ENCODE data around the gene SCGB1D4. TPM values are rescaled to one million over a fixed set of nuclear protein-coding genes. Genes with fewer than 3 reads are reported as not detected.
"Not testable (repeated sequence)": the region's sequence is repeated elsewhere in the genome, so short reads cannot be mapped to it uniquely, and the experiment has no call there.

SCGB1D4 gene, protein sequence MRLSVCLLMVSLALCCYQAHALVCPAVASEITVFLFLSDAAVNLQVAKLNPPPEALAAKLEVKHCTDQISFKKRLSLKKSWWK
- not detected for total RNA-seq
- not detected for polyA plus RNA-seq (2013, experiment 1 of 2)
- polyA plus RNA-seq (2013, experiment 2 of 2) = not detected
- long read RNA-seq, experiment 1 = 0 reads
- long read RNA-seq, experiment 2 = 0 reads
- long read RNA-seq, experiment 3 = 0 reads
- long read RNA-seq, experiment 4 = 0 reads

DNA sequence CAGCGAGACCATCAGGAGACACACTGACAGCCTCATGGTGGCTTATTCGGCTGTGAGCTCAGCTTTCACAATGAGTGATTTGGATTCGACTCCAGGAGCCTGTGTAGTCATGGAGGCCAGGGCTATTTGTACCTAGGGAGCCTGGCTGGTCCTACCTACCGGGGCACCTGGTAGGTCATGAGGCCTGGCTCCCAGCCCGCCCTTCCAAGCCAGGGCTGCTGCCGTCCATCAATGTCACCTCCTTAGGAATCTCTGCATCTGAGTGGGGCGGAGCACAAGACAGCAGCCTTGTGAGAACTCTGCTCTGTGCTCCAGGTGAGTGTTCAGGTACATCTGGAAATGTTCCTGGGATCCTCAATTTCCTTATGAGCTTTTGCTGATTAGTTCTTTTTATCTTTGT, at the start of gene SCGB1D4:
SCGB1D4 (minus strand) TSS at position 101 of the 400 bp plus-strand sequence; CDS start at position 36, 65 bp downstream.
- Histone ChIP-seq H3K9ac (ENCODE audit: extremely low read depth, low read length, poor library complexity, severe bottlenecking) (no peak within 1 kb of the TSS), H3K27me3 (ENCODE audit: control insufficient read depth, insufficient read depth, low read length, poor library complexity, severe bottlenecking) (no peaks in the 10 kb centered on the region), H3K4me1 (ENCODE audit: control insufficient read depth, insufficient read depth, low read length) (no peaks in the 10 kb centered on the region), H3K36me3 (ENCODE audit: control insufficient read depth, insufficient read depth, low read length) (no peaks in the 10 kb centered on the region), H3K27ac (ENCODE audit: low read depth, low read length) (no peak within 1 kb of the TSS), H3K9me3 (ENCODE audit: control insufficient read depth, low read length) (no peaks in the 10 kb centered on the region), H3K4me3 (ENCODE audit: low read length) (no peak within 1 kb of the TSS)
- WGBS, 2 experiments (ENCODE audit: insufficient coverage in 1 of 2, insufficient read length in 1 of 2) = 73 to 81% methylated on average over 7 of the region's 7 CpGs
- Mint-ChIP-seq H3K27ac (no peak within 1 kb of the TSS), H3K4me3 (no peak within 1 kb of the TSS), H3K9me3 (no peaks in the 10 kb centered on the region), H3K27me3 (ENCODE audit: insufficient read depth) (peaks cover 10% of the 10 kb centered on the region), H3K4me1 (no peaks in the 10 kb centered on the region), H3K36me3 (ENCODE audit: low read depth) (no peaks in the 10 kb centered on the region)
- TF ChIP-seq, protein P1, sequence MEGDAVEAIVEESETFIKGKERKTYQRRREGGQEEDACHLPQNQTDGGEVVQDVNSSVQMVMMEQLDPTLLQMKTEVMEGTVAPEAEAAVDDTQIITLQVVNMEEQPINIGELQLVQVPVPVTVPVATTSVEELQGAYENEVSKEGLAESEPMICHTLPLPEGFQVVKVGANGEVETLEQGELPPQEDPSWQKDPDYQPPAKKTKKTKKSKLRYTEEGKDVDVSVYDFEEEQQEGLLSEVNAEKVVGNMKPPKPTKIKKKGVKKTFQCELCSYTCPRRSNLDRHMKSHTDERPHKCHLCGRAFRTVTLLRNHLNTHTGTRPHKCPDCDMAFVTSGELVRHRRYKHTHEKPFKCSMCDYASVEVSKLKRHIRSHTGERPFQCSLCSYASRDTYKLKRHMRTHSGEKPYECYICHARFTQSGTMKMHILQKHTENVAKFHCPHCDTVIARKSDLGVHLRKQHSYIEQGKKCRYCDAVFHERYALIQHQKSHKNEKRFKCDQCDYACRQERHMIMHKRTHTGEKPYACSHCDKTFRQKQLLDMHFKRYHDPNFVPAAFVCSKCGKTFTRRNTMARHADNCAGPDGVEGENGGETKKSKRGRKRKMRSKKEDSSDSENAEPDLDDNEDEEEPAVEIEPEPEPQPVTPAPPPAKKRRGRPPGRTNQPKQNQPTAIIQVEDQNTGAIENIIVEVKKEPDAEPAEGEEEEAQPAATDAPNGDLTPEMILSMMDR (conservative IDR thresholded peaks at IDR 0.05) = no peak
- no peak for DNase-seq

DNA sequence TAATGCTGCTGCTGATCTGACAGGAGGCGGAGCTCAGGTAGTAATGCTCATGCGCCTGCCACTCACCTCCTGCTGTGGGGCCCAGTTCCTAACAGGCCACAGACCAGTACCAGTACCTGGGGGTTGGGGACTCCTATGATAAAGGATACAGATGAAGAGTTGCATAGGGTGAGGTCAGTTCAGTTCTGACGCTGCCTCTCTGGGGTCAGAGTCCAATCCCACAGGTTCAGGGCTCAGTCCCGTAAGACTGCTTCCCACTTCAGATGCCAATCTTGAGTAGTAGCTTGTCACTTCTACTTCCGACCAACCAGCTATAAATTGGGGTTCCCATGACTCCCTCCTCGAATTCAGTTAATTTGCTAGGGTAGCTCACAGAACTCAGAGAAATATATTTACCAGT, 47.0 kb upstream of the SCGB1D4 start:
- no peak overlapping the region for H3K4me3 Mint-ChIP-seq
- TF ChIP-seq, protein P1 (conservative IDR thresholded peaks at IDR 0.05) = no peak
- no peaks in the 10 kb centered on the region for H3K9me3 Mint-ChIP-seq

DNA sequence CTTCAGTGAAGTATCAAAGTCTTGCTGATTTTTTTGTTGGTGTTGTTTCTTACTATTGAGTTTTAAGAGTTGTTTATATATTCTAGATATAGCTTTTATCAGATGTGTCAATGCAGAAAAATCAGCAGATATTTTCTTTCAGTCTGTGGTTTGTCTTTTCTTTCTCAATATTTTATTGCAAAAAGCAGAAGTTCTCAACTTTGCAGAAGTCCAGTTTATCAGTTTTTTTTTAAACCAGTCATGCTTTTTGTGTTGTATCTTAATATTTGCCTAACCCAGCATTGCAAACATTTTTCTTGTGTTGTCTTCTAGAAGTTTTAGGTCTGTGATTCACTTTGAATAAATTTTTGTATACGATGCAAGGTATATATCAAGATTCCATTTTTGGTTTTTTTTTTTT, 45.3 kb upstream of the SCGB1D4 start:
- Mint-ChIP-seq H3K4me1 (peaks cover 10% of the 10 kb centered on the region), H3K36me3 (ENCODE audit: low read depth) (peaks cover 21% of the 10 kb centered on the region), H3K27ac (no peak overlapping the region), H3K27me3 (ENCODE audit: insufficient read depth) (no peaks in the 10 kb centered on the region), H3K9me3 (no peaks in the 10 kb centered on the region), H3K4me3 (no peak overlapping the region)
- TF ChIP-seq, protein P1 (conservative IDR thresholded peaks at IDR 0.05) = no peak
- WGBS, 2 experiments (ENCODE audit: insufficient coverage in 1 of 2, insufficient read length in 1 of 2) = 88 to 100% methylated on average over 1 of the region's 1 CpG
- H3K27me3 ChIP-seq (ENCODE audit: control insufficient read depth, insufficient read depth, low read length, poor library complexity, severe bottlenecking) = no peaks in the 10 kb centered on the region
- peaks cover 42% of the 10 kb centered on the region for H3K36me3 ChIP-seq (ENCODE audit: control insufficient read depth, insufficient read depth, low read length)
- H3K9ac ChIP-seq (ENCODE audit: extremely low read depth, low read length, poor library complexity, severe bottlenecking) = no peak overlapping the region
- no peak overlapping the region for H3K4me3 ChIP-seq (ENCODE audit: low read length)
- H3K9me3 ChIP-seq (ENCODE audit: control insufficient read depth, low read length) = no peaks in the 10 kb centered on the region
- no peak overlapping the region for H3K27ac ChIP-seq (ENCODE audit: low read depth, low read length)
- DNase-seq = no peak
- peaks cover 3% of the 10 kb centered on the region for H3K4me1 ChIP-seq (ENCODE audit: control insufficient read depth, insufficient read depth, low read length)

More for the DNA sequence above, 47.0 kb upstream of the SCGB1D4 start:
- peaks cover 10% of the 10 kb centered on the region for H3K4me1 Mint-ChIP-seq
- no peak for DNase-seq
- H3K9ac ChIP-seq (ENCODE audit: extremely low read depth, low read length, poor library complexity, severe bottlenecking) = no peak overlapping the region
- H3K27me3 Mint-ChIP-seq (ENCODE audit: insufficient read depth) = no peaks in the 10 kb centered on the region
- H3K36me3 ChIP-seq (ENCODE audit: control insufficient read depth, insufficient read depth, low read length) = peaks cover 36% of the 10 kb centered on the region
- no peak overlapping the region for H3K27ac ChIP-seq (ENCODE audit: low read depth, low read length)
- no peaks in the 10 kb centered on the region for H3K9me3 ChIP-seq (ENCODE audit: control insufficient read depth, low read length)
- peaks cover 22% of the 10 kb centered on the region for H3K36me3 Mint-ChIP-seq (ENCODE audit: low read depth)
- 91 to 92% methylated on average over 4 to 6 of the region's 6 CpGs for WGBS, 2 experiments (ENCODE audit: insufficient coverage in 1 of 2, insufficient read length in 1 of 2)
- peaks cover under 1% of the 10 kb centered on the region for H3K4me1 ChIP-seq (ENCODE audit: control insufficient read depth, insufficient read depth, low read length)
- H3K27ac Mint-ChIP-seq = no peak overlapping the region
- H3K27me3 ChIP-seq (ENCODE audit: control insufficient read depth, insufficient read depth, low read length, poor library complexity, severe bottlenecking) = no peaks in the 10 kb centered on the region
- no peak overlapping the region for H3K4me3 ChIP-seq (ENCODE audit: low read length)

DNA sequence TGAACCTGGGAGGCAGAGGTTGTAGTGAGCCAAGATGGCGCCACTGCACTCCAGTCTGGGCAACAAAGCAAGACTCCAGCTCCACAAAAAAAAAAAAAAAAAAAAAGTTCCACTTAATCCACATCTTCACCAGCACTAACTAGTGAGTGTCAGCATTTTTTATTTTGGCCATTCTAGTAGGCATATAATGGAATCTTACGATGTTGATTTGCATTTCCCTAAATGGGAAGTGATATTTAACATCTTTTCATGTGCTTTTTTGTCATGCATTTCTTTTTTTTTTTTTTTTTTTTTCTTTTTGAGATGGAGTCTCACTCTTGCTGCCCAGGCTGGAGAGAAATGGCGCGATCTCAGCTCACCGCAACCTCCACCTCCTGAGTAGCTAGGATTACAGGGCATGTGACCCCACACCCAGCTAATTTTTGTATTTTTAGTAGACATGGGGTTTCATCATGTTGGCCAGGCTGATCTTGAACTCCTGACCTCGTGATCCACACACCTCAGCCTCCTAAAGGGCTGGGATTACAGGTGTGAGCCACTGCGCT, 44.8 kb upstream of the SCGB1D4 start:
- not testable (repeated sequence) for H3K4me3 ChIP-seq (ENCODE audit: low read length); H3K27me3 ChIP-seq (ENCODE audit: control insufficient read depth, insufficient read depth, low read length, poor library complexity, severe bottlenecking); H3K9me3 ChIP-seq (ENCODE audit: control insufficient read depth, low read length); H3K9ac ChIP-seq (ENCODE audit: extremely low read depth, low read length, poor library complexity, severe bottlenecking); DNase-seq; H3K4me3 Mint-ChIP-seq; H3K27me3 Mint-ChIP-seq (ENCODE audit: insufficient read depth); H3K4me1 ChIP-seq (ENCODE audit: control insufficient read depth, insufficient read depth, low read length); H3K9me3 Mint-ChIP-seq; H3K27ac Mint-ChIP-seq; H3K27ac ChIP-seq (ENCODE audit: low read depth, low read length)
- H3K36me3 ChIP-seq (ENCODE audit: control insufficient read depth, insufficient read depth, low read length) = peaks cover 42% of the 10 kb centered on the region
- Mint-ChIP-seq H3K36me3 (ENCODE audit: low read depth) (peaks cover 23% of the 10 kb centered on the region), H3K4me1 (peaks cover 14% of the 10 kb centered on the region)
- WGBS, 2 experiments (ENCODE audit: insufficient coverage in 1 of 2, insufficient read length in 1 of 2) = 98 to 100% methylated on average over 5 to 7 of the region's 7 CpGs

Data from endodermal cell (in vitro differentiated cells).